ENCODE data around the gene FHIP1A.

- TF ChIP-seq CTCF (IDR thresholded peaks at IDR 0.05) (no peak), POLR2A (IDR thresholded peaks at IDR 0.05) (no peak), EP300 (IDR thresholded peaks at IDR 0.05) (no peak)
Observed at GRCh38 chr4:151432654-151433053, 23.7 kb downstream of the FHIP1A start.
